Cardiac septum (tissue), 1 donor: Measurements from ENCODE around the gene MOGAT1. TPM values are rescaled to one million over a fixed set of nuclear protein-coding genes. Genes with fewer than 3 reads are reported as not detected.
"Not testable (repeated sequence)": the region's sequence is repeated elsewhere in the genome, so short reads cannot be mapped to it uniquely, and the experiment has no call there.

Source experiments
- DNase-seq: peaks from one replicate; pipeline ENCODE4 v3.0.0-alpha.2; 2020; ENCODE audit warnings: low spot score
- intact Hi-C: fragments of 100-400 bp; cut with DNase I; formaldehyde crosslinking; loops from one replicate; pipeline ENCODE4 v1.14.0; 2022
- total RNA-seq: library from RNA; stranded (reverse); fragmentation: NEBNext Ultra II Directional; extraction: Animal tissue kit (Norgen Biotek cat#: 25700); gene quantifications from one replicate; pipeline ENCODE4 v1.2.1, GENCODE V29; 2021
- donor health status: DM: no; HTN: no; CAD: no.

MOGAT1 gene
- total RNA-seq, 1 donor from 2014 or later, result 0.24 TPM

DNA sequence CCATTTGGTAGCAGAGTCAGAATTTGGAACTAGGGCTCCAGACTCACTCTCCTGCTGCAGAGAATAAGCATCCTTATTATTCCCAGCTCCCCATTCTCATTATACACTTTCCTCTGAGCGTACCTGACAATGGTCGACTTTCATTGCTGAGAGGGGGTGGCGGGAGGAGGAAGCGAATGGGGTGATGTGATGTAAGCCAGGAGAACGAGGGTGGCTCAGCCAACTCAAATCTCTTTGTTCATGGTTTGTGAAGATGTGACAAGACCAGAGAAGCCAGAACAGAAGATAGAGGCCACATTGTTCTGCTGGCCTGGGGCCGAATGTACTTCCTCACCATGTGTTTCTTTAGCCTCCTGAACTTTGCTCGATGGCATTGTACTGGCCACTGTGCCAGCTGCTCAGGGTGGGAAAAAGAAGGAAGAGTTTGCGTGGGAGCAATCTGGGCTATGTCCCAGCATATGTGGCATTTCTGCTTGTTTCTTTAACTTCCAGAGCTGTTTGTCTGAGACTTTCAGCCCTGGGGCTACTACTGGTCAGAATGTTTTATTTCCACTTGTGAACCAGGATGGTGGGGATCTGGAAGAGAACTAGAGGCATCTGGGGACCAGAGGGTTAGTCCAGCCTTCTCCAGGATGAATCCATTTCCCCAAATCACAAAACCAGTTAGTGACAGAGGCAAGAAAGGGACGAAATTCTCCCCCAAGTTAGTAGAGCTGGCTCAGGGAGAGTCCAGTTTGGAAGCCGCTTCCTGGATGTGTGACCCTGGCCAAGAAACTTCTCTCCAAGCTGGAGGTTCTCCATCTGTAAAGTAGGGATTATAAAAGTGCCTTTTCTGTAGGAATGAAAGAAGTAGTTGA lies 62.6 kb downstream of the MOGAT1 start:
- DNase-seq, result no peak
- intact Hi-C loops, result no loop called here

DNA sequence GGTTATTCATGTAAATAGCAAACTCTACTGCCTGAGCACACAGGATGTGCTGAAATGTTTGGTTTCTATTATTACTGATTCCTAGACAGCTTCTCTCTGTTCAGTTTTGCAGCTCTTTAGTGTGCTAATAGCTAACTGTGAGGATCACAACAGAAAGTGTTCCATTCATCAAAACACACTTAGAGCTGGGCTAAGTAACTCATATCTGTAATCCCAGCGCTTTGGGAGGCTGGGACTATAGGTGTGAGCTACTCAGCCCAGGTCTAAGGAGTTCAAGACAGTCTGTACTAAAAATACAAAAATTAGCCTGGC lies 63.2 kb downstream of the MOGAT1 start:
- intact Hi-C loops, result no loop called here
- no peak for DNase-seq

DNA sequence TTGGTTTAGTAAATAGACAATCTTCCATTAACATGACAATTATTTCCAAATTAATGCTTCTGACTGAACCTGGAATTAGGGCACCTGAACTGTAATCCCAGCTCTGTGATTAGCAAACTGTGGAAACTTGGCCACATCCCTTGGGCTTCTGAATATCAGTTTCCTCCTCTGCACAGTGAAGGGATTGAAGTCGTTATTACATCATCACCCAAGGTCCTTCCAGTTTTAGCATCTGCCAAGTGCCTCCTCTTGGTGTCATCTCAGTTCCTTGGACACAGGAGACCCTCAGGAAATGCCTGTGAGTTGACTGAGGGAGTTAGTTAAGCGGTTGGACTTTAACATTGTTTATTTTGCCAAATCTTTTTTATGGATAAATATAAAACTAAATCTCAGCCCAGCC lies 64.8 kb downstream of the MOGAT1 start:
- DNase-seq, result no peak
- intact Hi-C loops, result no loop called here

DNA sequence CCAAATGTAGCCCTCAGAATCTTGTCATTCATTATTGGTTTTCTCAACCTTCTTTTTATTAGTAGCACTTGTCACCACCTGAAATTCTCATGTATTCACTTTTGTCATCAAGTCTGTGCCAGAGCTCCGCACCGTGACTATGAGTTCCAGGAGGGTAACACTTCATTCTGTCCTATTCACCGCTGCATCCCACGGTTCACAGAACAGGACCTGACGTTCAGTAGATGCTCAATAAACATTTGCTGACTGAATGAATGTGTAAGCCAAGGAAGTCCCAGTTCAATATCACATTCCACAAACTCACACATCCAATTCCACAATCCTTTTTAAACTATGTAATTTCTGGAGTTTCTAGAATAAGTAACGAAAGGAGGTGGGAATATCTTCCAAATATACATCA lies 65.5 kb downstream of the MOGAT1 start:
- intact Hi-C loops, result no loop called here
- no peak for DNase-seq

DNA sequence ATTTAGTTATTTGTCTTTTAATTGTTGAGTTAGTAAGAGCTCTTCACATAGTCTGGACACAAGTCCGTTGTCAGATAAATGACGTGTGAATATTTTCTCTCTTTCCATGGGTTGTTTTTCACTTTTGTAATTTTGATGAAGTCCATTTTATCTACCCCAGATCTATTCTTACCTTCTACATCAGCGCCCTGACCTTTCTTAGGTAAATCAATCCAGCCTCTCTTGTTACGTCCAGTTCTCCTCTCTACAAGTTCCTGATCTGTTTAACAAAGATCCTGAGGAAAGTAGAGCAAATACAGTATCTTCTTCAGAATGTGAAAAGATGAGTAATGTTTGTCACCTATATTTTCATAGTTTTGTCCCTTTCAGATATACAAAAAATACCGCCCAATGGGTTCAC lies 66.9 kb downstream of the MOGAT1 start:
- intact Hi-C loops, result no loop called here
- DNase-seq, result no peak

DNA sequence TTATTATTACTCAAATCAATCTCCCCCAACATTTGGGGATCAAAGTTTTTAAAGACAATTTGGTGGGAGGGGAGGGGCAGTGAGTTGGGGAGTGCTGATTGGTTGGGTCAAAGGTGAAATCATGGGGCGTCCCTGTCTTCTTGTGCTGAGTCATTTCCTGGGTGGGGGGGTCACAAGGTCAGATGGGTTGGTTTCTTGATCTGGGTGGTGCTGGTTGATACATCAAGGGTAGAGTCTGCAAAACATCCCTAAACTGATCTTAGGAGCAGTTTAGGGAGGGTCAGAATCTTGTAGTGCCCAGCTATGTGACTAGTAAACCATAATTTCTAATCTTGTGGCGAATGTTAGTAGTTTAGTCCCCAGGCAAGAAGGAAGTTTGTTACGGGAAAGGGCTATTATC lies 67.4 kb downstream of the MOGAT1 start:
- intact Hi-C loops, result no loop called here
- no peak for DNase-seq

DNA sequence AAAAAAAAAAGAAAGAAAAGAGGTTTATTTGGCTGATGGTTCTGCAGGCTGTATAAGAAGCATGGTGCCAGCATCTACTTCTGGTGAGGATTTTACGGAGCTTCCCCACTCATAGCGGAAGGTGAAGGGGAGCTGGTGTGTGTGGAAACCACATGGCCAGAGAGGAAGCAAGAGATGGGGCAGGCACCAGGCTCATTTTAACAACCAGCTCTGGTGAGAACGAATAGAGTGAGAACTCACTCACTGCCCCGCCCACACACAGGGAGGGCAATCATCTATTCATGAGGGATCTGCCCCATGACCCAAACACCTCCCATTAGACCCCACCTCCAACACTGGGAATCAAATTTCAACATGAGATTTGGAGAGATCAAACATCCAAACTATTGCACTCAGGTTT lies 68.5 kb downstream of the MOGAT1 start:
- intact Hi-C loops, result no loop called here

DNA sequence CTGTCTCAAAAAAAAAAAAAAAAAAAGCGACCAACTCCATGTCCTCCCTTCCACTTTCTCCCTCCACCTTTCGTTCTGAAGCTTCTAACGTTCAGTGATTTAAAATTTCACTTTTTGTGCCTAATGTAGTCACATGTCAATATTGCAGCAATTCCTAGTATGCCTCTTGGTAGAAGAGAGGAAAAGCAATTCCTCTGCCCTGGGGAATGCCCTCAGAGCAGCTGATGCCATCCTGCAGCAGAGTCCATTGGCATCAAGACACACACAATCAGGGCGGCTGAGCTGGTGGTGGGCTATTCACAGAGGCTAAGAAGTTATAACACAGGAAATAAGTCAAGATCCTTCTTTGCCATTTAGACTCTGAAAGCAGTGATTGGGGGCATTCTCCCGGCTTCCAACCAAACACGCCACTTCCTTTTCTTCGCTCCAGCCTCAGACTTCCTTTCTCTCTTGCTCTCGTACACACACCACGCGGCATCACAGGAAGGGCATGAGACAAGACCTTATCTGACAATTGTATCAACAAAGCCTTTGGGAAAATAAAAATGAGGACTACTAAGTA lies 71.9 kb downstream of the MOGAT1 start:
- intact Hi-C loops, result no loop called here
- DNase-seq, result no peak

More for the DNA sequence above, 68.5 kb downstream of the MOGAT1 start:
- DNase-seq, result no peak

DNA sequence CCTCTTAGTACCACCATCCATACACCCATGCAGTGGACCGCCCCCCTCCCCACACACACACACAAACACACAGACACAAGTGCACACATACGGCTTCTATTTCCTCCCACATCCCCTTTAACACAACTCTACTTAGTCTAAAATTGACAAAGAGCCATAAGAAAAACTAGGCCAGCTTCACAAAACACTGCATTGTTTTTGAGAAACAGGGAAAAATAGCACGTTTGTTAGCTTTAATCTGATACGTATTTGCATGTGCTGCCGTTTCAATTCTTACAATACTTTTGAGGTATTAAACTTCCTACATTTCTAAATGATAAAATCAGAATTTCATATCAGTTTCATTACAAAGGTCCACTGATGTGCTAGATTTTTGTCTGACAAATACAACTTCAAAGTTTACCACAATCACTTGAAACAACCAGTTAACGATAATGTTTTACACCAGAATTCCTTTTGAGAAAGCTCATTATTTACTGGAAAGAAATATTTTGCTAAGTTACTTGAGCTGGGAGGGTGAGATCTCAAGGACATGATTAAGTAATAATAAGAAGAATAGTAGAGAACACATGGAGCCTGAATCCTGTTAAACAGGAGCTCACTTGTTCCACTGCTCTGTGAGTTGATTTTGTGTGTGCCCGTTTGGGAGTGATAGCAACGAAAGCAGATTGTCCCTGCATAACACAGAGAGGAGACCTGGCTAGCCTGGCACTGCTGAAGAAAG lies 74.5 kb downstream of the MOGAT1 start:
- no peak for DNase-seq
- intact Hi-C loops, result no loop called here

DNA sequence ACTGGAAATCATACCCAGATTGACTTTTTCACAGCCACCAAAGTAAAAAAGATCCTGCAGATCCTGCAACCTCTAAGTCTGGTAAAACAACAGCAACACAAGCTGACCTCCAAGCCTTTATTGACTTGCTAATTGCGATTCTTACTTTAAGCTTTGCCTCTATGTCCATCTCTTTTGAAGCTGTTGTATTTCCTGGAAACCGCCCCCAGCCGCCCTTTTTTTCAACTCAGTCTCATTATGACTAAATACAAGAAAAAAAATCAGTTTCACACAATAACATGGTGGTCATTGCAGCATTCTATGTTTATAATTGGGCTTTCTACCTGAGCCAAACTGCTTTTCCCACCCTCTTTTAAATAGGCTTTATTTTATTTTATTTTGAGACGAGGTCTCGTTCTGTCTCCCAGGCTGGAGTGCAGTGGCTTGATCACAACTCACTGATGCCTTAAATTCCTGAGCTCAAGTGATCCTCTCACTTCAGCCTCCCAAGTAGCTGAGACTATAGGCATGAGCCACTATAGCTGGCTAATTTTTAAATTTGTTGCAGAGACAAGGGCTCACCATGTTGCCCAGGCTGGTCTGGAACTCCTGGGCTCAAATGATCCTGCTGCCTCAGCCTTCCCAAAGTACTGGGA lies 76.2 kb downstream of the MOGAT1 start:
- no peak for DNase-seq
- intact Hi-C loops, result no loop called here

DNA sequence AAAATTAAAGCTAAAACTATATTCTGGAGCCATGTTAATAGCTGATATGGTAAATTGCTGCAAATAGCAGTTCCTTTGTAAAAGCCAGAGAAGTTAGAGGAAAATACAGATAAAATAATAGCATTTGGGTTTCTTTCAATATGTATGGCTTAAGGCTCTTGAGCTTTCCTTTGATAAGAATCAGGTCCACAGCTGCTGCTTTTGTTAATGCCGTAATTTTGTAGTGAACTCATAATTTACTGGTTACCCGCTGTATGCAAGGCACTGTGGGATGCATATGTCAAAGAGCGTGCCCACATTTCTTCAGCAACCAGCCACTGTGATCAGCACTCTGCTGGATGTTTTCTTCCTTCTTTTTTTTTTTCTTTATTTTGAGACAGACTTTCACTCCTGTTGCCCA lies 79.1 kb downstream of the MOGAT1 start:
- intact Hi-C loops, result loop anchor here (5.0 kb wide), 1 partner anchor 38 kb away; no protein-coding TSS in a partner anchor

DNA sequence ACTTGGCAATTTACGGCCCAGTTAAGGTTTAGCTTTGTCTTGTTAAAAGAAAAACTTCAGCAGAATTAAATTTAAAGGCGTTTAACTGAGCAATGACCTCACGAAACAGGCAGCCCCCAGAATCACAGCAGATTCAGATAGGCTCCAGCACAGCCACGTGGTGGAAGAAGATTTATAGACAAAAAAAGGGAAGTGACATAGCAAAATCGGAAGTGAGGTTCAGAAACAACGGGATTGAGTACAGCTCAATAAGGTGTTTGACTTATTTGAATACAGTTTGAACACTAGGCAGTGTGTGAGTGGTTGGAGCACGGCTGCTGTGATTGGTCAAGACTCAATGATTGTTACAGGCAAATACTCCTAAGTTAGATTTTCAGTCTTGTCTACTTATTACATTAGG lies 79.8 kb downstream of the MOGAT1 start:
- intact Hi-C loops, result loop anchor here (5.0 kb wide), 1 partner anchor 39 kb away; no protein-coding TSS in a partner anchor
- no peak for DNase-seq

More for the DNA sequence above, 79.1 kb downstream of the MOGAT1 start:
- no peak for DNase-seq

DNA sequence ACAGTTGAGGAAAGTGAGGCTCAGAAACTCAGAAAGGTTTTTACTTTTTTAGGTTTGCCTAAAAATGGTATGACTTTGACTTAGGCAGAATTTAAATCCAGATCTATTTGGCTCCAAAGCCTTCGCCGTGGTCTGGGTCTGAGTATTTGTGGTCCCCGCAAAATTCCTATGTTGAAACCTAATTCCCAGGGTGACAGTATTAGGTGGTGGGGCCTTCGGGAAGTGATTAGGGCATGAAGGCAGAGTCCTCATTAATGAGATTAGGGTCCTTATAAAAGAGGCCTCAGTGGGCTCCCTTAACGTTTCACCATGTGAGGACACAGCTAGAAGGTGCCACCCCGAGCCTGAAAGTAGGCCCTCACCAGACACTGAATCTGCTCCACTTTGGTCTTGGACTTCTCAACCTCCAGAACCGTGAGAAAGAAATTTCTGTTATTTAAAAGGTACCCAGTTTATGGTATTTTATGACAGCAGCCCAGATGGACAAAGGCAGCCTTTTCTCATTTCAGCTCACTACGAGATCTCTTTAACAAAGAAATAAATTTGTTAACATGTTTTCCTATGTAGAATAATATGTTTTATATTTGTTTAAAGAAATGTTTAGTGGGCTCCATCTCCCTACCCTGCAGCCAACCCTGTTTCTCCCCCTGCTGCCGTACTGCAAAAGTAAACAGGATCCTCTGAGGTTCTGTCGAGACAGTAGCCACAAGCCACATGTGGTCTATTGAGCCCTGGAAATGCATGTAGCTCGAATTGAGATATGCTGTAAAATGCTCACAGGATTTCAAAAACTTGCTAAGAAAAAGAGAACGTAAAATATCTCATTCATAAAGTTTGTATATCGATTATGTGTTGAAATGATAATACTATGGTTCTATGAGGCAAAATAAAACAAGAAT lies 80.6 kb downstream of the MOGAT1 start:
- intact Hi-C loops, result loop anchor here (5.0 kb wide), 1 partner anchor 40 kb away; no protein-coding TSS in a partner anchor
- no peak for DNase-seq

DNA sequence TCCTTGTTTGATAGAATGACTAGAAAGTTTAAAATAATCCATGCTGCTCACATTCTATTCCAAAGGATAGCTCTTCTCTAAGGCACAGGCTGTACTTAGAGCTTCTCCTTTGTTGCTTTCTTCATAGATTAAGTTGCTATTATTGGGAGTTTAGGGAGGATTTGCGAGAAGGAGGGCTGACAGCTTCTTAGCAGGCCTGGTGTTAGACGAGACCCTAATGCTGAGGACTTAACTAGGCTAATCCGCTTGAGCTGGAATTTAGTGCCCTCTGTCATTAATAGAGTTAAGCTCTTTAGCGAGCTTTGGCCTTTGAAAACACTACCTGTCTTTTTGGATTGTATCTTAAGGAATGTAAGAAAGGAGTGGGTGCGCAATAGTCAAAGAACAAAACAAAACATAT lies 81.3 kb downstream of the MOGAT1 start:
- DNase-seq, result no peak
- intact Hi-C loops, result loop anchor here (5.0 kb wide), 1 partner anchor 40 kb away; no protein-coding TSS in a partner anchor

DNA sequence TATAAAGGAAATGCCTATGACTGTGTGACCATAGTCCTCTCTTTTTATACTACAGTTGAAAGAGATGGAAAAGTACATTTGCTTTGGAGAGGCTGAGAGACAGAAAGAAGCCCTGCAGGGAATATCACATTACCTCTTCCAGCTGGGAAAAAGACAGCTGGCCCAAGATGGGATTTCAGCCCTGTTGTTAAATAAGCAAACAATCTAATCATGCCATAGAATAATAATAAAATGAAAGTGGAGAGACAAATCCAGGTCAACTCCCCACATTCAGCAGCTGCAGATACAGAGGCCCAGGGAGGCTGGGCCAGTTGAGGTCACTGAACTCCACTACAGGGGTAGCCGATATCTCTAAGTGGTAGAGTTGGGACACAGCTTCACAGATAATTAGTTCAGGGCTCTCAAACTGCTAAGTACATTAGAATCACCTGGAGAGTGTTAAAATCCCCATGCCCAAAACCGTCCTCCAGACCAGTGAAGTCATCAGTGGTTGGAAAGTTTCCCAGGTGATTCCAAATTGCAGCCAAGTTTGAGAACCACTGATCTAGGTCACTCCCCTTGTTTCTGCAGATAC lies 81.9 kb downstream of the MOGAT1 start:
- intact Hi-C loops, result loop anchor here (5.0 kb wide), 1 partner anchor 41 kb away; no protein-coding TSS in a partner anchor
- DNase-seq, result no peak

DNA sequence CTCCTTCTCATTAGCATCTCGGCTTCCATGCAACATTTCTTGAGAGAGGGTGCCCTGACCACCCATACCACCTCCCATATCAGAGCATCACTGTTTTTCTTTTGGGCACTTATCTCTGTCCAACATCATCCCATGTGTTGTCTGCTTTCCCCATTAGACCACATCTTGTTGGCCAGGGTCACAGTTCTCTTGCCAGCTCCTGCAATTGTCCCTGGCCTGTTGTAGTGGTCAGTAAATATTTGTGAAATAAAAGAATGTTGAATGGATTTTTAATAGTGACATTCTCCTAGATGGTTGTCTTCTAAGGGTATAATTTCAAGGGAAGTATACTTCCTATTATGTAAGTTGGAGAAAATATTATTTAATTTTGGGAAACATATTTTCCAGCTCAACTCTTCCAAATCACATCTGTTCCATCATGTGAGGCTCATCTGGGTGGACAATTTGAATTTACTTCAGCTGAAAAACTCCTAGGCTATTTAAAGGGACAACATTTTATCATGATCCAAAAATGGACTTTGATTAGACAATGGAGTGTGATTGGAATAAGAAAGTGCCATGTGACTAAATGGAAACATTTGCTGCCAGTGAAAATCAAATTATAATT lies 83.0 kb downstream of the MOGAT1 start:
- no peak for DNase-seq
- intact Hi-C loops, result loop anchor here (5.0 kb wide), 1 partner anchor 42 kb away; no protein-coding TSS in a partner anchor

DNA sequence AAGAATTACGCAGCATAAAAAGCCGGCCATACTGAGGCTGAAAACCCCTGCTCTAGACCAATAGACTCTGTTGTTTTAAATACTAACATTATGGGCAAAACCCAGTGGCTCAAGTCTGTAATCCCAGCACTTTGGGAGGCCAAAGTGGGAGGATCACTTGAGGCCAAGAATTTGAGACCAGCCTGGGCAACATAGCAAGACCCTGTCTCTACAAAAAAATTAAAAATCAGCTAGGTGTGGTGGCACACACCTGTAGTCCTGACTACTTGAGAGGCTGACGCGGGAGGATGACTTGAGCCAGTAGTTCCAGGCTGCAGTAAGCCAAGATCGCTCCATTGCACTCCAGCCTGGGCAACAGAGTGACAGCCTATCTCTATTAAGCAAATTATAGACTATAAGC lies 84.1 kb downstream of the MOGAT1 start:
- intact Hi-C loops, DNase-seq: not testable (repeated sequence)

DNA sequence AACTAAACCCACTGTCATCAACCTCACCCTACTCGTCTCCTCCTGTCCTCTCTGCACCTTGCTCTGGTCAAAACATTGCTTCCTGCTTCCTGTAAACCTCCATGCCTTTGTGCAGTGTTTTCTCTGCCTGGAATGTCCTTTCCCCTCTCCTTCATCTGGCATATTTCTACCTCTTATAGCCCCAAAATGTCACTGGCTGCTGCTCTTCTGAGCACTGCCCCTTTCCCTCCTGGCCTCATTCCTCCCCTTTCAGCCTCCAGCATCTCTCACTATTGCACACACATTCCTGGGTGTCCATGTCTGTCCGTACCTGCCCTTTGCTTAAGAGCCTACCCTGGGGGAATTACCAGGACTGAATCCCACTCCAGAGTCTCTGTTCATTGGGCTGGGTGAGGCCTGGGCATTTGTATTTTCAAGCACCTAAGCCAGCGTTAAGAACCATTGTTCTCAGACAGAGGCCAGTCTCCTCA lies 84.9 kb downstream of the MOGAT1 start:
- DNase-seq, result no peak
- intact Hi-C loops, result no loop called here
